DOHH2 (cell line): ENCODE measurements around the gene CPNE5.

ENCODE experiments used
- H3F3A ChIP-seq: fragments of 200-600 bp; sonication (generic), shearing (Covaris generic); 2 replicates; pipeline ENCODE4 v1.6.0; 2016; ENCODE audit warnings: antibody characterized with exemption, mild to moderate bottlenecking; ENCODE audit not compliant: control insufficient read depth, insufficient read depth
- H3K27ac ChIP-seq: fragments of 200-600 bp; sonication (generic); 2 replicates; pipeline ENCODE4 v1.5.1; 2014; ENCODE audit warnings: low read depth, mild to moderate bottlenecking, low read length, moderate library complexity
- H3K27me3 ChIP-seq: fragments of 200-600 bp; sonication (generic); 2 replicates; pipeline ENCODE4 v1.6.1; 2014; ENCODE audit warnings: mild to moderate bottlenecking, low read length, mixed read lengths; ENCODE audit not compliant: control insufficient read depth
- H3K36me3 ChIP-seq: fragments of 200-600 bp; sonication (generic); 2 replicates; pipeline ENCODE4 v1.6.1; 2014; ENCODE audit warnings: mild to moderate bottlenecking, low read length, moderate library complexity, mixed read lengths; ENCODE audit not compliant: control insufficient read depth
- H3K4me1 ChIP-seq: fragments of 200-600 bp; sonication (generic); 2 replicates; pipeline ENCODE4 v1.6.1; 2014; ENCODE audit warnings: mild to moderate bottlenecking, low read length, mixed read lengths; ENCODE audit not compliant: control insufficient read depth
- H3K4me2 ChIP-seq: fragments of 200-600 bp; sonication (generic); 2 replicates; pipeline ENCODE4 v1.6.0; 2014; ENCODE audit warnings: mild to moderate bottlenecking, low read length, moderate library complexity
- H3K4me3 ChIP-seq: fragments of 200-600 bp; sonication (generic); 2 replicates; pipeline ENCODE4 v1.5.1; 2014; ENCODE audit warnings: mild to moderate bottlenecking, low read length, mixed read lengths
- H3K79me2 ChIP-seq: fragments of 200-600 bp; sonication (generic); 2 replicates; pipeline ENCODE4 v1.6.1; 2014; ENCODE audit warnings: mild to moderate bottlenecking, low read length, mixed read lengths; ENCODE audit not compliant: control insufficient read depth
- H3K9me2 ChIP-seq: fragments of 200-600 bp; sonication (generic); replicated peaks from 2 replicates; pipeline ENCODE4 v1.6.1; 2014; ENCODE audit warnings: mild to moderate bottlenecking, low read length, mixed read lengths; ENCODE audit not compliant: control insufficient read depth
- H3K9me3 ChIP-seq: fragments of 200-600 bp; sonication (generic); 2 replicates; pipeline ENCODE4 v1.6.1; 2014; ENCODE audit warnings: antibody characterized with exemption, low read length, mixed read lengths; ENCODE audit not compliant: control insufficient read depth, insufficient read depth
- H4K20me1 ChIP-seq: fragments of 200-600 bp; sonication (generic); 2 replicates; pipeline ENCODE4 v1.6.0; 2014; ENCODE audit warnings: low read depth, mild to moderate bottlenecking, antibody characterized with exemption, low read length, moderate library complexity; ENCODE audit not compliant: control insufficient read depth, insufficient read depth
- CTCF ChIP-seq: fragments of 200-600 bp; sonication (generic); IDR thresholded peaks from one replicate; pipeline ENCODE4 v1.5.1; 2014; ENCODE audit warnings: antibody characterized with exemption, mild to moderate bottlenecking, low read depth, low read length; ENCODE audit not compliant: poor library complexity, severe bottlenecking
- EZH2phosphoT487 ChIP-seq: fragments of 200-600 bp; sonication (generic); IDR thresholded peaks from 2 replicates; pipeline ENCODE4 v1.6.1; 2017; ENCODE audit warnings: borderline replicate concordance, mild to moderate bottlenecking, antibody characterized with exemption, low read length, moderate library complexity, mixed read lengths

CPNE5 gene

GRCh38 chr6:36847152-36847551 is 7.9 kb upstream of the CPNE5 start:
- H3K79me2 ChIP-seq = no peaks in the 10 kb centered on the region
- H3K27ac ChIP-seq = no peak overlapping the region
- H3F3A ChIP-seq = no peaks in the 10 kb centered on the region
- no peak overlapping the region for H3K4me2 ChIP-seq
- H3K27me3 ChIP-seq = no peaks in the 10 kb centered on the region
- TF ChIP-seq CTCF = no peak
- no peaks in the 10 kb centered on the region for H3K9me3 ChIP-seq
- no peaks in the 10 kb centered on the region for H4K20me1 ChIP-seq
- no peak overlapping the region for H3K4me3 ChIP-seq
- H3K36me3 ChIP-seq = peaks cover 14% of the 10 kb centered on the region
- no peaks in the 10 kb centered on the region for H3K4me1 ChIP-seq
- no peaks in the 10 kb centered on the region for H3K9me2 ChIP-seq

- H4K20me1 ChIP-seq = no peaks in the 10 kb centered on the region
- no peaks in the 10 kb centered on the region for H3K9me2 ChIP-seq
- H3K27me3 ChIP-seq = peaks cover 12% of the 10 kb centered on the region
- H3F3A ChIP-seq = no peaks in the 10 kb centered on the region
- H3K9me3 ChIP-seq = no peaks in the 10 kb centered on the region
- H3K4me3 ChIP-seq = no peak overlapping the region
- no peak overlapping the region for H3K4me2 ChIP-seq
- H3K79me2 ChIP-seq = no peaks in the 10 kb centered on the region
- H3K36me3 ChIP-seq = no peaks in the 10 kb centered on the region; the same call in 1 of the 2 replicates
- no peak overlapping the region for H3K27ac ChIP-seq
- H3K4me1 ChIP-seq = peaks cover under 1% of the 10 kb centered on the region; the same call in 1 of the 2 replicates
- TF ChIP-seq CTCF (no peak), EZH2phosphoT487 (no peak)
These were observed 6.0 kb upstream of the CPNE5 start for GRCh38 chr6:36845233-36845632.

- H4K20me1 ChIP-seq = no peaks in the 10 kb centered on the region
- no peaks in the 10 kb centered on the region for H3K36me3 ChIP-seq
- no peak overlapping the region for H3K4me3 ChIP-seq
- H3K27me3 ChIP-seq = peaks cover 16% of the 10 kb centered on the region
- no peaks in the 10 kb centered on the region for H3K9me2 ChIP-seq
- no peaks in the 10 kb centered on the region for H3K79me2 ChIP-seq
- TF ChIP-seq EZH2phosphoT487 (no peak), CTCF (no peak)
- H3K4me2 ChIP-seq = no peak overlapping the region
- peaks cover 4% of the 10 kb centered on the region; the same call in 1 of the 2 replicates for H3K4me1 ChIP-seq
- no peaks in the 10 kb centered on the region for H3F3A ChIP-seq
- H3K27ac ChIP-seq = no peak overlapping the region
- no peaks in the 10 kb centered on the region for H3K9me3 ChIP-seq
These were observed 5.3 kb upstream of the CPNE5 start for GRCh38 chr6:36844232-36845170.
